GM12878 (cell line): Measurements from ENCODE around the gene RP9. TPM values are rescaled to one million over a fixed set of nuclear protein-coding genes. Genes with fewer than 3 reads are reported as not detected.

Experiments
- ATAC-seq: fragments of 200-7000 bp; cut with Tn5 transposase; 3 replicates; pipeline ENCODE4 v1.9.1; 2020; ENCODE audit warnings: mild to moderate bottlenecking, moderate library complexity
- BruUV-seq: library from RNA; stranded (reverse); fragments of 400-500 nt; replicated peaks from 2 replicates; lab custom pipeline; 2021; lab: Mats Ljungman, UMichigan
- CTCF ChIA-PET: fragments of 300-600 bp; sonication (Branson Sonifier 250); formaldehyde crosslinking; extraction: SDS; loops from one replicate; lab custom pipeline; 2021; ENCODE audit warnings: inconsistent platforms; lab: Yijun Ruan, JAX
- POLR2A ChIA-PET: fragments of 350-600 bp; formaldehyde crosslinking; extraction: SDS; loops from one replicate; lab custom pipeline; 2021; ENCODE audit warnings: inconsistent platforms; lab: Charles Lee
- RAD21 ChIA-PET: fragments of 300-600 bp; sonication (Branson Sonifier 250); formaldehyde crosslinking; loops from one replicate; lab custom pipeline; 2023; ENCODE audit warnings: antibody characterized with exemption; ENCODE audit not compliant: unreplicated experiment; lab: Charles Lee
- SMC1A ChIA-PET: fragments of 300-600 bp; sonication (Branson Sonifier 250); formaldehyde crosslinking; loops from one replicate; lab custom pipeline; 2023; ENCODE audit not compliant: unreplicated experiment, uncharacterized antibody; lab: Charles Lee
- DNase-seq: peaks from one replicate; pipeline ENCODE4 v3.0.0-alpha.2; 2011; ENCODE audit warnings: low read depth, low spot score
- FAIRE-seq: peaks from 3 replicates; lab custom pipeline; 2011; peaks lifted over from hg19 to GRCh38; lab: Jason Lieb, UNC
- H2AFZ ChIP-seq: 2 replicates; pipeline ENCODE4 v1.6.0; 2011; ENCODE audit warnings: low read depth, low read length, control low read depth; ENCODE audit not compliant: control insufficient read depth
- H3K27ac ChIP-seq: 2 replicates; pipeline ENCODE4 v1.5.1; 2011; ENCODE audit warnings: control low read depth; ENCODE audit not compliant: control insufficient read depth, insufficient read depth
- H3K27me3 ChIP-seq, 2 experiments: replicated peaks in 1 of 2; 2 replicates each; pipeline versions ENCODE4 v1.6.0 to v1.6.1; 2011; ENCODE audit warnings: low read length in 1 of 2; ENCODE audit not compliant: control insufficient read depth in 2 of 2, insufficient read depth in 2 of 2
- H3K36me3 ChIP-seq, 2 experiments: 2 replicates each; pipeline ENCODE4 v1.5.1; 2011; ENCODE audit warnings: low read length in 1 of 2; ENCODE audit not compliant: control insufficient read depth in 2 of 2, insufficient read depth in 2 of 2
- H3K4me1 ChIP-seq: 2 replicates; pipeline ENCODE4 v1.6.1; 2011; ENCODE audit warnings: mild to moderate bottlenecking, low read length, moderate library complexity, mixed read lengths; ENCODE audit not compliant: control insufficient read depth, insufficient read depth
- H3K4me2 ChIP-seq: 2 replicates; pipeline ENCODE4 v1.6.0; 2011; ENCODE audit warnings: control low read depth; ENCODE audit not compliant: control insufficient read depth, insufficient read depth
- H3K4me3 ChIP-seq: fragments of 200-600 bp; sonication (generic); 2 replicates; pipeline ENCODE4 v1.5.1; 2016
- H3K79me2 ChIP-seq: 2 replicates; pipeline ENCODE4 v1.6.0; 2011; ENCODE audit warnings: low read length; ENCODE audit not compliant: control insufficient read depth, insufficient read depth
- H3K9ac ChIP-seq: 2 replicates; pipeline ENCODE4 v1.8.0; 2011; ENCODE audit warnings: low read length, control low read depth, mixed read lengths; ENCODE audit not compliant: control insufficient read depth, insufficient read depth
- H3K9me3 ChIP-seq: replicated peaks from 3 replicates; pipeline ENCODE4 v1.5.1; 2011; ENCODE audit warnings: mild to moderate bottlenecking, low read length; ENCODE audit not compliant: control insufficient read depth, insufficient read depth
- H4K20me1 ChIP-seq: 2 replicates; pipeline ENCODE4 v1.6.0; 2011; ENCODE audit not compliant: control insufficient read depth, insufficient read depth
- CBFB ChIP-seq: IDR thresholded peaks from 2 replicates; pipeline ENCODE4 v1.6.1; 2016; ENCODE audit warnings: antibody characterized with exemption, low read depth
- CHD1 ChIP-seq: IDR thresholded peaks from 2 replicates; pipeline ENCODE4 v1.6.1; 2012; ENCODE audit warnings: low read depth, low read length, improper control_type of control experiment
- E4F1 ChIP-seq: fragments of 450-650 bp; IDR thresholded peaks from 2 replicates; pipeline ENCODE4 v1.6.1; 2018; ENCODE audit warnings: borderline replicate concordance, mild to moderate bottlenecking; ENCODE audit not compliant: partially characterized antibody
- MTA2 ChIP-seq: fragments of 450-650 bp; IDR thresholded peaks from 2 replicates; pipeline ENCODE4 v1.6.1; 2016; ENCODE audit warnings: low read depth, mild to moderate bottlenecking, moderate library complexity
- NR2C2 ChIP-seq: IDR thresholded peaks from 2 replicates; pipeline ENCODE4 v1.6.1; 2011; ENCODE audit warnings: borderline replicate concordance, low read depth; ENCODE audit not compliant: control insufficient read depth, insufficient read length
- RUNX3 ChIP-seq: IDR thresholded peaks from 2 replicates; pipeline ENCODE4 v1.6.1; 2012; ENCODE audit warnings: low read length, inconsistent platforms
- TCF3 ChIP-seq: IDR thresholded peaks from 2 replicates; pipeline ENCODE4 v1.6.1; 2012; ENCODE audit warnings: low read depth, mild to moderate bottlenecking, low read length, borderline replicate concordance; ENCODE audit not compliant: insufficient read depth
- ZZZ3 ChIP-seq: IDR thresholded peaks from 2 replicates; pipeline ENCODE4 v1.6.1; 2011; ENCODE audit warnings: low read depth; ENCODE audit not compliant: control insufficient read depth, insufficient read length
- WGBS: methylation state at CpG from one replicate; pipeline ENCODE4 v1.1.6; 2016; ENCODE audit warnings: low lambda C conversion rate; ENCODE audit not compliant: insufficient replicate concordance, insufficient coverage; ENCODE audit errors: missing lambda C conversion rate; 5-methylcytosine and 5-hydroxymethylcytosine counted together
- in situ Hi-C: fragments of 300-500 bp; cut with MboI; formaldehyde crosslinking; loops from 9 replicates; pipeline ENCODE4 v1.14.3; 2018; ENCODE audit warnings: mixed read lengths
- intact Hi-C: fragments of 100-400 bp; cut with micrococcal nuclease; formaldehyde crosslinking; loops from one replicate; pipeline ENCODE4 v1.14.2; 2022; ENCODE audit not compliant: unreplicated experiment
- polyA plus RNA-seq, 11 experiments: library from polyadenylated mRNA; depleted of rRNA in 4 of 11; unstranded in 6 of 11; stranded (reverse) in 5 of 11; fragments of >200 nt; fragmentation: Nextera tagmentation in 4 of 11; fragmentation: Illumina TruSeq in 1 of 11; extraction: Ambion mirVana in 4 of 11; extraction: Trizol in 1 of 11; gene quantifications; 1 replicate in 1 of 11; 2 replicates in 10 of 11; pipeline versions ENCODE4 v1.2.1 to v1.2.3, GENCODE V29; 2011 to 2016; ENCODE audit warnings: inconsistent platforms in 2 of 11, missing spikeins in 2 of 11, low read depth in 1 of 11
- total RNA-seq, 4 experiments: library from RNA; depleted of rRNA in 3 of 4; stranded (reverse); fragments of >200 nt in 3 of 4; fragmentation: Illumina TruSeq in 1 of 4; extraction: Trizol in 1 of 4; gene quantifications; 2 replicates each; pipeline versions ENCODE4 v1.2.1 to v1.2.3, GENCODE V29; 2013 to 2021
- TF ChIP-seq, protein P1 (sequence below): fragments of 150-350 bp; IDR thresholded peaks from 2 replicates; pipeline ENCODE4 v1.6.1; 2016; ENCODE audit warnings: low read depth, low read length
- TF ChIP-seq, protein P2 (sequence below): fragments of 450-650 bp; IDR thresholded peaks from 2 replicates; pipeline ENCODE4 v1.6.1; 2017; ENCODE audit warnings: antibody characterized with exemption, mild to moderate bottlenecking, moderate library complexity
- TF ChIP-seq, protein P3 (sequence below): fragments of 450-650 bp; IDR thresholded peaks from 2 replicates; pipeline ENCODE4 v1.6.1; 2017; ENCODE audit warnings: mild to moderate bottlenecking, low read depth, inconsistent platforms; ENCODE audit not compliant: poor library complexity, severe bottlenecking

The RP9 gene
- total and polyA plus RNA-seq, 10 of the 15 experiments (the other 5 are each of a cell fraction or from before 2014, with no cell fraction given): 7.6 to 25.3 (median 16.9) TPM

DNA sequence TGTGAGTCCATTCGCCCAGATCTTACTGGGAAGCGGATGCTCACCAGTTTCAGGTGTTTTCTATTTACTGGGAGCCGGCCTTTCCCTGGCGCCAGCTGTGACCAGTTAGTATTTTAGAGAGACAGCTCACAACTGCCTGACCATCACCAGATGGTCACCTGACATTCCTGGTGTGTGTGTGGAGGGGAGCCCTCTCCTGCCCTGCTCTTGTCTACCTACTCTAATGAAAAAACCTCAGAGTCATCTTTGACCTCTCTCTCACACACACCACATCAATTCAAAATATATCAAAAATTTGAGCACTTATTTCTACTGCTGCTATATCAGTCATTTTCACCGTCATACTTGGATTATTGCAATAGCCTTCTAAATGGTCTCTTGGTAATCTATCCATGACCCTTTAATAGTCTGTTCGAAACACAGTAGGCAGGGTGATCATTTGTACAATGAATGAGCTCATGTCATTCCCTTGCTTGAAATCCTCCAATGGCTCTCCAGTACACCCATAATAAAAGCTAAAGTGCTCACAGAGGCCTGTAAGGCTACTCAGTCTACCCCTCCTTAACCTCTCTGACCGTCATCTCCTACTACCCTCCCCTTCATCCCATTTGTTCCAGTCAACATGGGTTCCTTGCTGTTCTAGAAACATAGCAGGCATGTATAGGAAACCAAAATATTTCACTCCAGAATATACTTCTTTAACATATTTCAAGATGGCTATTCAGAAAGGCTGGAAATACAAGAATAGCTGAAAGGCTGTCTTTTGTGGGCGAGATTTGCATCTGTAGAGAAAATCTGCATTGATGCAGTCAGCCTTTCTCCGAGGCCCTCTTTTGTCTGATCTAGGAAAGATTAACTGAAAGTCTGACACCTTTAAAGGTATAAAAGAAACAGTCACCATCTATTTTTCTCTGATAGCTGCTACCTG is 29.2 kb downstream of the RP9 start:
- no peak overlapping the region for H3K4me2 ChIP-seq
- ChIA-PET CTCF (interaction anchor here (0.8 to 1.1 kb wide), 2 partner anchors 27 to 233 kb away, joined by 3 to 5 read pairs; no protein-coding TSS in a partner anchor), RAD21 (no interaction called here)

More for the DNA sequence above, 29.2 kb downstream of the RP9 start:
- in situ Hi-C loops: no loop called here
- Histone ChIP-seq H3K27ac (no peak overlapping the region), H3K36me3 (no peaks in the 10 kb centered on the region), H3K9me3 (no peaks in the 10 kb centered on the region), H3K27me3 (peaks cover 0 to 1% of the 10 kb centered on the region in 2 experiments; a peak in 2 of 4 replicates), H3K79me2 (no peaks in the 10 kb centered on the region), H3K9ac (no peak overlapping the region), H4K20me1 (no peaks in the 10 kb centered on the region), H2AFZ (no peak overlapping the region)
- SMC1A ChIA-PET: no interaction called here
- POLR2A ChIA-PET: no interaction called here
- no TSS peak for BruUV-seq
- FAIRE-seq: no peak
- TF ChIP-seq ZZZ3 (no peak), NR2C2 (no peak), E4F1 (no peak), CBFB (no peak), RUNX3 (no peak), CHD1 (no peak), TCF3 (no peak), MTA2 (no peak)
- TF ChIP-seq, protein P1, sequence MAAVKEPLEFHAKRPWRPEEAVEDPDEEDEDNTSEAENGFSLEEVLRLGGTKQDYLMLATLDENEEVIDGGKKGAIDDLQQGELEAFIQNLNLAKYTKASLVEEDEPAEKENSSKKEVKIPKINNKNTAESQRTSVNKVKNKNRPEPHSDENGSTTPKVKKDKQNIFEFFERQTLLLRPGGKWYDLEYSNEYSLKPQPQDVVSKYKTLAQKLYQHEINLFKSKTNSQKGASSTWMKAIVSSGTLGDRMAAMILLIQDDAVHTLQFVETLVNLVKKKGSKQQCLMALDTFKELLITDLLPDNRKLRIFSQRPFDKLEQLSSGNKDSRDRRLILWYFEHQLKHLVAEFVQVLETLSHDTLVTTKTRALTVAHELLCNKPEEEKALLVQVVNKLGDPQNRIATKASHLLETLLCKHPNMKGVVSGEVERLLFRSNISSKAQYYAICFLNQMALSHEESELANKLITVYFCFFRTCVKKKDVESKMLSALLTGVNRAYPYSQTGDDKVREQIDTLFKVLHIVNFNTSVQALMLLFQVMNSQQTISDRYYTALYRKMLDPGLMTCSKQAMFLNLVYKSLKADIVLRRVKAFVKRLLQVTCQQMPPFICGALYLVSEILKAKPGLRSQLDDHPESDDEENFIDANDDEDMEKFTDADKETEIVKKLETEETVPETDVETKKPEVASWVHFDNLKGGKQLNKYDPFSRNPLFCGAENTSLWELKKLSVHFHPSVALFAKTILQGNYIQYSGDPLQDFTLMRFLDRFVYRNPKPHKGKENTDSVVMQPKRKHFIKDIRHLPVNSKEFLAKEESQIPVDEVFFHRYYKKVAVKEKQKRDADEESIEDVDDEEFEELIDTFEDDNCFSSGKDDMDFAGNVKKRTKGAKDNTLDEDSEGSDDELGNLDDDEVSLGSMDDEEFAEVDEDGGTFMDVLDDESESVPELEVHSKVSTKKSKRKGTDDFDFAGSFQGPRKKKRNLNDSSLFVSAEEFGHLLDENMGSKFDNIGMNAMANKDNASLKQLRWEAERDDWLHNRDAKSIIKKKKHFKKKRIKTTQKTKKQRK: no peak
- TF ChIP-seq, protein P2, sequence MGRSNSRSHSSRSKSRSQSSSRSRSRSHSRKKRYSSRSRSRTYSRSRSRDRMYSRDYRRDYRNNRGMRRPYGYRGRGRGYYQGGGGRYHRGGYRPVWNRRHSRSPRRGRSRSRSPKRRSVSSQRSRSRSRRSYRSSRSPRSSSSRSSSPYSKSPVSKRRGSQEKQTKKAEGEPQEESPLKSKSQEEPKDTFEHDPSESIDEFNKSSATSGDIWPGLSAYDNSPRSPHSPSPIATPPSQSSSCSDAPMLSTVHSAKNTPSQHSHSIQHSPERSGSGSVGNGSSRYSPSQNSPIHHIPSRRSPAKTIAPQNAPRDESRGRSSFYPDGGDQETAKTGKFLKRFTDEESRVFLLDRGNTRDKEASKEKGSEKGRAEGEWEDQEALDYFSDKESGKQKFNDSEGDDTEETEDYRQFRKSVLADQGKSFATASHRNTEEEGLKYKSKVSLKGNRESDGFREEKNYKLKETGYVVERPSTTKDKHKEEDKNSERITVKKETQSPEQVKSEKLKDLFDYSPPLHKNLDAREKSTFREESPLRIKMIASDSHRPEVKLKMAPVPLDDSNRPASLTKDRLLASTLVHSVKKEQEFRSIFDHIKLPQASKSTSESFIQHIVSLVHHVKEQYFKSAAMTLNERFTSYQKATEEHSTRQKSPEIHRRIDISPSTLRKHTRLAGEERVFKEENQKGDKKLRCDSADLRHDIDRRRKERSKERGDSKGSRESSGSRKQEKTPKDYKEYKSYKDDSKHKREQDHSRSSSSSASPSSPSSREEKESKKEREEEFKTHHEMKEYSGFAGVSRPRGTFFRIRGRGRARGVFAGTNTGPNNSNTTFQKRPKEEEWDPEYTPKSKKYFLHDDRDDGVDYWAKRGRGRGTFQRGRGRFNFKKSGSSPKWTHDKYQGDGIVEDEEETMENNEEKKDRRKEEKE: no peak
- TF ChIP-seq, protein P3, sequence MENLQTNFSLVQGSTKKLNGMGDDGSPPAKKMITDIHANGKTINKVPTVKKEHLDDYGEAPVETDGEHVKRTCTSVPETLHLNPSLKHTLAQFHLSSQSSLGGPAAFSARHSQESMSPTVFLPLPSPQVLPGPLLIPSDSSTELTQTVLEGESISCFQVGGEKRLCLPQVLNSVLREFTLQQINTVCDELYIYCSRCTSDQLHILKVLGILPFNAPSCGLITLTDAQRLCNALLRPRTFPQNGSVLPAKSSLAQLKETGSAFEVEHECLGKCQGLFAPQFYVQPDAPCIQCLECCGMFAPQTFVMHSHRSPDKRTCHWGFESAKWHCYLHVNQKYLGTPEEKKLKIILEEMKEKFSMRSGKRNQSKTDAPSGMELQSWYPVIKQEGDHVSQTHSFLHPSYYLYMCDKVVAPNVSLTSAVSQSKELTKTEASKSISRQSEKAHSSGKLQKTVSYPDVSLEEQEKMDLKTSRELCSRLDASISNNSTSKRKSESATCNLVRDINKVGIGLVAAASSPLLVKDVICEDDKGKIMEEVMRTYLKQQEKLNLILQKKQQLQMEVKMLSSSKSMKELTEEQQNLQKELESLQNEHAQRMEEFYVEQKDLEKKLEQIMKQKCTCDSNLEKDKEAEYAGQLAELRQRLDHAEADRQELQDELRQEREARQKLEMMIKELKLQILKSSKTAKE: no peak
- TF ChIP-seq, all 136 proteins: peak for 0
- DNase-seq (no peak), ATAC-seq (no peak)
- H3K4me3 ChIP-seq: no peak overlapping the region
- intact Hi-C loops: no loop called here
- H3K4me1 ChIP-seq: no peaks in the 10 kb centered on the region
- 51% methylated on average over 9 of the region's 9 CpGs for WGBS
